Tibial nerve (tissue), 4 donors: ENCODE data around the gene SAPCD1. TPM values are rescaled to one million over a fixed set of nuclear protein-coding genes. Genes with fewer than 3 reads are reported as not detected.

Source experiments
- DNase-seq, 2 donors: peaks; one replicate each; pipeline ENCODE4 v3.0.0-alpha.2; 2019; ENCODE audit warnings: low spot score in 2 of 2
- H3K27ac ChIP-seq, 4 donors: fragments of 200-600 bp; sonication (generic) in 3 of 4; one replicate each; pipeline ENCODE4 v1.5.1; 2017 to 2019; ENCODE audit warnings: mild to moderate bottlenecking in 1 of 4
- H3K27me3 ChIP-seq, 2 donors: fragments of 200-600 bp; sonication (generic) in 1 of 2; one replicate each; pipeline versions ENCODE4 v1.5.1 to v1.6.0; 2017 to 2019
- H3K36me3 ChIP-seq, 3 donors: fragments of 200-600 bp; sonication (generic); one replicate each; pipeline ENCODE4 v1.5.1; 2018 to 2019
- H3K4me1 ChIP-seq, 4 donors: fragments of 200-600 bp; sonication (generic) in 3 of 4; one replicate each; pipeline ENCODE4 v1.5.1; 2017 to 2019
- H3K4me3 ChIP-seq, 4 donors: fragments of 200-600 bp; sonication (generic) in 3 of 4; one replicate each; pipeline ENCODE4 v1.5.1; 2017 to 2019; ENCODE audit warnings: mild to moderate bottlenecking in 1 of 4, moderate library complexity in 1 of 4
- H3K9me3 ChIP-seq, 4 donors: fragments of 200-600 bp; sonication (generic) in 3 of 4; one replicate each; pipeline ENCODE4 v1.5.1; 2017 to 2019
- CTCF ChIP-seq, 5 experiments: fragments of 200-600 bp in 3 of 5; fragments of 450-650 bp in 2 of 5; sonication (generic) in 3 of 5; IDR thresholded peaks; one replicate each; pipeline ENCODE4 v1.5.1; 2016 to 2019; ENCODE audit warnings: antibody characterized with exemption in 5 of 5, mild to moderate bottlenecking in 3 of 5, moderate library complexity in 2 of 5
- EP300 ChIP-seq, 2 donors: sonication (generic); formaldehyde crosslinking; IDR thresholded peaks; one replicate each; pipeline ENCODE4 v1.6.1; 2017; ENCODE audit warnings: antibody characterized with exemption in 2 of 2, mild to moderate bottlenecking in 1 of 2
- POLR2A ChIP-seq, 2 donors: fragments of 450-650 bp; IDR thresholded peaks; one replicate each; pipeline ENCODE4 v1.6.1; 2017; ENCODE audit warnings: antibody characterized with exemption in 2 of 2, mild to moderate bottlenecking in 2 of 2, moderate library complexity in 2 of 2
- WGBS, 2 donors: methylation state at CpG; one replicate each; pipeline ENCODE4 v1.1.5; 2018; 5-methylcytosine and 5-hydroxymethylcytosine counted together
- total RNA-seq, 4 donors: library from RNA; depleted of rRNA; stranded (reverse); fragments of >200 nt; gene quantifications; one replicate each; pipeline ENCODE4 v1.1.0, GENCODE V29; 2016

Gene SAPCD1
- total RNA-seq, 4 donors from 2014 or later: 1.5 to 5.5 (median 4.8) TPM; not detected in 1

- no peaks in the 10 kb centered on the region for H3K9me3 ChIP-seq
- WGBS, 2 donors: 87 to 91% methylated on average over 18 of the region's 18 CpGs
- peak in 1 of 2 donors; percentile 25 for DNase-seq
- no peak for TF ChIP-seq EP300 (IDR thresholded peaks at IDR 0.05)
- no peak for TF ChIP-seq POLR2A (IDR thresholded peaks at IDR 0.05)
- no peak for TF ChIP-seq CTCF (IDR thresholded peaks at IDR 0.05)
- H3K4me1 ChIP-seq: peaks cover 0 to 11% (median 0%) of the 10 kb centered on the region in 4 donors
- H3K4me3 ChIP-seq: no peak overlapping the region
- H3K27ac ChIP-seq: peak overlapping the region in 1 of 4 donors; percentile 41
- H3K27me3 ChIP-seq: no peaks in the 10 kb centered on the region
- no peaks in the 10 kb centered on the region for H3K36me3 ChIP-seq
Observed at GRCh38 chr6:31768363-31769257, 6.2 kb downstream of the SAPCD1 start.

DNA sequence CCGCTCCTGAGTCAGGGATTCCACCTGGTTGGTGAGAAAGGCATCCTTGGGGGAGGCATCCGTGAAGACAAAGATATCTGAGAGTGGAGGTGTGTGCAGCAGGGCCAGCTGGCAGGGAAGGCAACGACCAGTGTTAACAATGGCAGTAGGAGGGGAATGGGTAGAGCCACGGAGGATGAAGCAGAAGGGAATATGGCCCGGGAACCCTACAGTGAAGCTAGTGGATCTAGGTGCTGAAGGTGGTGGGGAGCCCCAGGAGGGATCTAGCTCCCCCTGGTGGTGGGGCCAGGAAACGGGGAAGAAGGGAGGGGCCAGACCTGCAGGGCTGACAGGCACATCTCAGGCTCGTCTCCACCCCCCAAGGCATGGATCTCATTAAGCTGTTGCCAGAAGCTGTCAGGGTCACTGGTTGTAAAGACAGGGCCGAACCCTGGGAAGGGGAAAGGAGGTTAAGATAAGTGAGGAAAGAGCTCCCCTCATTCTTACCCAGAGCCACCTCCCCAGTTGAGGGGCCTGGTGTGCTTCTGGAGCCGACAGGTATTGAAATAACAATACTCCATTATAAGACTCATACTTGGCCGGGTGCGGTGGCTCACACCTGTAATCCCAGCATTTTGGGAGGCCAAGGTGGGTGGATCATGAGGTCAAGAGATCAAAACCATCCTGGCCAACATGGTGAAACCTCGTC, 7.4 kb downstream of the SAPCD1 start:
- WGBS, 2 donors: 62 to 63% methylated on average over 12 of the region's 12 CpGs
- peaks cover 0 to 11% (median 0%) of the 10 kb centered on the region in 4 donors for H3K4me1 ChIP-seq
- H3K9me3 ChIP-seq: no peaks in the 10 kb centered on the region
- no peaks in the 10 kb centered on the region for H3K27me3 ChIP-seq
- H3K4me3 ChIP-seq: no peak overlapping the region
- TF ChIP-seq CTCF (IDR thresholded peaks at IDR 0.05) (peak; percentile 31 to 81 (median 60)), POLR2A (IDR thresholded peaks at IDR 0.05) (no peak)
- H3K27ac ChIP-seq: no peak overlapping the region
- DNase-seq: peak; percentile 47 to 57
- no peaks in the 10 kb centered on the region for H3K36me3 ChIP-seq

DNA sequence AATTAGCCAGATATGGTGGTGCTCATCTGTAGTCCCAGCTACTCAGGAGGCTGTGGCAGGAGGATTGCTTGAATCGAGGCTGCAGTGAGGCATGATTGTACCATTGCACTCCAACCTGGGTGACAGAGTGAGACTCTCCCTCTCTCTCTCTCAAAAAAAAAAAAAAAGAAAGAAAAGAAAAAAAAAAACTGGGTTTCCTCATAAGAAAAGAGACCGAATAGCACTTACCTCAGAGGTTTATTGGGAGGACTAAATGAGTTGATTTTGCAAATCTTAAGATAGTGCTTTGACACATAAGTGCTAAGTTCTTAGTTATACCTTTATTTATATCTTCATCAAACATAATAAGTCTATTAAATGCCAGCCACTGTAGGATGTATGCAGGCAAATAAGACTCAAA, 8.4 kb downstream of the SAPCD1 start:
- WGBS, 2 donors: 90 to 91% methylated on average over 2 of the region's 2 CpGs
- no peak for DNase-seq
- Histone ChIP-seq H3K9me3 (no peaks in the 10 kb centered on the region), H3K36me3 (no peaks in the 10 kb centered on the region), H3K27ac (no peak overlapping the region), H3K27me3 (no peaks in the 10 kb centered on the region), H3K4me1 (peaks cover 0 to 9% (median 0%) of the 10 kb centered on the region in 4 donors), H3K4me3 (no peak overlapping the region)
- TF ChIP-seq POLR2A (IDR thresholded peaks at IDR 0.05): no peak
- no peak for TF ChIP-seq EP300 (IDR thresholded peaks at IDR 0.05)
- no peak for TF ChIP-seq CTCF (IDR thresholded peaks at IDR 0.05)

GRCh38 chr6:31771992-31772358, 9.5 kb downstream of the SAPCD1 start:
- Histone ChIP-seq H3K9me3 (no peaks in the 10 kb centered on the region), H3K27ac (no peak overlapping the region), H3K4me3 (no peak overlapping the region), H3K36me3 (no peaks in the 10 kb centered on the region), H3K4me1 (peaks cover 0 to 4% (median 4%) of the 10 kb centered on the region in 4 donors), H3K27me3 (no peaks in the 10 kb centered on the region)
- 63 to 64% methylated on average over 4 of the region's 4 CpGs for WGBS, 2 donors
- no peak for TF ChIP-seq EP300 (IDR thresholded peaks at IDR 0.05)
- TF ChIP-seq POLR2A (IDR thresholded peaks at IDR 0.05): no peak
- no peak for TF ChIP-seq CTCF (IDR thresholded peaks at IDR 0.05)
- no peak for DNase-seq

DNA sequence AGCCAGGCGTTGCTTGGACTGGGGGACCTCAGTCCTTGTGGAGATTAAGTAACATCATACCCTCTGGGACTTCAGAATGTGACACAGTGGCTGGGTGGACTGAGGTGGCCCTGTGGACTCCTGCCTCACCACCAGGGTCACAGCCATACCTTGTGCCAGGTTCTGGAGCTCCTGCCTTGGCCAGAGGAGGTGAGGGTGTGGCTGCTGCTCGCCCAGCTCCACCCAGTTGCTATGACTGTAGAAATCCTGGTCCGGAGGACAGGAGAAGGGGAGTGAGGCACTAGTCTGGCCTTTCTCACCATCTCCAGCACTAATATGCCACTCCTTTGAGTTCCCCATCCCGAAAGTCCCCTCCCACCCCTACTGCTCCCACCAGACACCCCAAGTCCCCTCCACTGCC, 12.7 kb downstream of the SAPCD1 start:
- peaks cover 0 to 10% (median 9%) of the 10 kb centered on the region in 4 donors for H3K4me1 ChIP-seq
- peaks cover 0 to 26% (median 14%) of the 10 kb centered on the region in 3 donors for H3K36me3 ChIP-seq
- H3K9me3 ChIP-seq: no peaks in the 10 kb centered on the region
- no peak overlapping the region for H3K27ac ChIP-seq
- no peak for TF ChIP-seq POLR2A (IDR thresholded peaks at IDR 0.05)
- TF ChIP-seq CTCF (IDR thresholded peaks at IDR 0.05): no peak
- TF ChIP-seq EP300 (IDR thresholded peaks at IDR 0.05): no peak
- no peaks in the 10 kb centered on the region for H3K27me3 ChIP-seq
- 81 to 92% methylated on average over 4 of the region's 4 CpGs for WGBS, 2 donors
- H3K4me3 ChIP-seq: no peak overlapping the region
- no peak for DNase-seq
